Stimulated activated CD8-positive, alpha-beta memory T cell treated with anti-CD3 and anti-CD28 coated beads, Interleukin-7, amount 100 ng/mL, for 24 hours (primary cell): Measurements from ENCODE around the gene DBNDD1.
"Not testable (repeated sequence)": the region's sequence is repeated elsewhere in the genome, so short reads cannot be mapped to it uniquely, and the experiment has no call there.

Experiments used
- DNase-seq: peaks from one replicate; pipeline ENCODE4 v3.0.0-alpha.2; 2020; ENCODE audit warnings: low read depth

DBNDD1 gene

DNA sequence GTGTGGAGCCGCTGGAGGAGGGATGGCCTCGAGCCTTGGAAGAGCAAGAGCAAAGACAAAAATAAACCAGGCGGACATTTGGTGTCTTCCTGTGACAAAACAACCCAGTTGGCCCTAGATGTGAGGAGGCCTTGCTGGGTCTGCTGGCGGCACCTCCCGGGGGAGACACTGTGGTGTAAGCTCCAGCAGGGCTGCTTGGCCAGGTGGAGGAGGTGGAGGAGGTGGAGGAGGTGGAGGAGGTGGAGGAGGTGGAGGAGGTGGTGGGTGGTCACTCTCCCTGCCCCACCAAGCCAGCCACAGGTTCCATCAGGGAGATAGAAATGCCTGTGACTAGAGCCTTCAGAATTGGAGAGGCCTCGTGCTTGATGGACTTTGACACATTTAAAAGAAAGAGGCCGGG, 32.1 kb downstream of the DBNDD1 start:
- no peak for DNase-seq

- no peak for DNase-seq
These were observed 32.7 kb downstream of the DBNDD1 start for GRCh38 chr16:89986600-89986999.

GRCh38 chr16:89985219-89985618, 34.0 kb downstream of the DBNDD1 start:
- DNase-seq, result no peak

GRCh38 chr16:89984216-89984615, 35.0 kb downstream of the DBNDD1 start:
- DNase-seq, result no peak

- DNase-seq, result no peak
These were observed 35.7 kb downstream of the DBNDD1 start for GRCh38 chr16:89983536-89983935.

DNA sequence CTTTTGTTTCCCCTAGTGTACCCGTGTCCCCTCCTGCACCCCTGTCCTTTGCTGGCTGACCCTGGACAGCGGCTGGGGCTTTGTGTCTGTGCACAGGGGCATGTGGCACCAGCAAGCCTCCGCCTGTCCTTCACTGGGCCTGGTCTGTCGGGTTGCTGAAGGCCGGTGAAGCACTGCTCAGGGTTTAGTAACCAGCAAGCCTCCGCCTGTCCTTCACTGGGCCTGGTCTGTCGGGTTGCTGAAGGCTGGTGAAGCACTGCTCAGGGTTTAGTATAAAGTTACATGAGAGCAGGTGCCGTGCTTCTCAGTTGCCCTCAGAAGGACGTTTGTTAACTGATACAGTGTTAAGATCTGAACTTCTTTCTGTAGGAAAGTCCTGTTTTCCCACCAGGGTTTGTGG, 36.9 kb downstream of the DBNDD1 start:
- DNase-seq, result no peak

DNA sequence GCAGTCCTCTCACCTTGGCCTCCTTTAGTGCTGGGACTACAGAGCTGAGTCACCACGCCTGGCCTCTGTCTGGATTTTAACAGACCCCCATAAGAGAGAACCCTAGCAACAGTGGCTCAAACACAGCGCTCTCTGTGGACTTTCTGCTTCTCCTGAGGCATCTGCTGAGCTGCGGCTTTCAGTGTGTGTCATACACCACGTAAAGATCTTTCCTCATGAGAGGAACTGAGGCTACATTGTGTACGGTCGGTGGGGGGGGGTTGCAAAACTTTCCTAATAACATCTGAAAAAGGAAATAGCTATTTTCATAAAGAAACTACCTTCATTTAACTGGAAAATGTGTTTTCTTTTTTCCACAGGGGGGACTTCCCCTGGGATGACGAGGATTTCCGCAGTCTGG, 37.8 kb downstream of the DBNDD1 start:
- no peak for DNase-seq

DNA sequence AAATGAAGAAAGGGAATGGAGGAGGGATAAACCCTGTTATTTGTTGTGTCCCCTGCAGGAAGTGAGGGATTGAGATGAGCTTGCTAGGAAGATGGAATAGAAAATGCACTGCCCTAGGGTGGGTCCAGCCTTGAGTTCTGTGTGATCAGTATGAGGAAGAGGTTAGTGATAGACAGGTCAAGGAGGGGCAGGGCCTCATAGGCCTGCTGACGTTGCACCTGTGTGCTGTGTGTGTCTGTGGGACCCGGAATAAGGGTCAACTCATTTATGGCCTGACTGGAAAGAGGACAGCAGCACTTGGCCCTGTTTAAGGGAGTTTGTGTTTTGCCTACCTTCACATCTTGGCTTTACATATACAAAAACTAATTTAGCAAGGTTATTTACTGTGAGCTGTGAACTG, 44.4 kb downstream of the DBNDD1 start:
- DNase-seq, result no peak

GRCh38 chr16:89973654-89974335, 45.5 kb downstream of the DBNDD1 start:
- DNase-seq, result no peak

GRCh38 chr16:89973235-89973634, 46.0 kb downstream of the DBNDD1 start:
- no peak for DNase-seq

- peak; percentile 69 for DNase-seq
These were observed 46.7 kb downstream of the DBNDD1 start for GRCh38 chr16:89972244-89973234.

DNA sequence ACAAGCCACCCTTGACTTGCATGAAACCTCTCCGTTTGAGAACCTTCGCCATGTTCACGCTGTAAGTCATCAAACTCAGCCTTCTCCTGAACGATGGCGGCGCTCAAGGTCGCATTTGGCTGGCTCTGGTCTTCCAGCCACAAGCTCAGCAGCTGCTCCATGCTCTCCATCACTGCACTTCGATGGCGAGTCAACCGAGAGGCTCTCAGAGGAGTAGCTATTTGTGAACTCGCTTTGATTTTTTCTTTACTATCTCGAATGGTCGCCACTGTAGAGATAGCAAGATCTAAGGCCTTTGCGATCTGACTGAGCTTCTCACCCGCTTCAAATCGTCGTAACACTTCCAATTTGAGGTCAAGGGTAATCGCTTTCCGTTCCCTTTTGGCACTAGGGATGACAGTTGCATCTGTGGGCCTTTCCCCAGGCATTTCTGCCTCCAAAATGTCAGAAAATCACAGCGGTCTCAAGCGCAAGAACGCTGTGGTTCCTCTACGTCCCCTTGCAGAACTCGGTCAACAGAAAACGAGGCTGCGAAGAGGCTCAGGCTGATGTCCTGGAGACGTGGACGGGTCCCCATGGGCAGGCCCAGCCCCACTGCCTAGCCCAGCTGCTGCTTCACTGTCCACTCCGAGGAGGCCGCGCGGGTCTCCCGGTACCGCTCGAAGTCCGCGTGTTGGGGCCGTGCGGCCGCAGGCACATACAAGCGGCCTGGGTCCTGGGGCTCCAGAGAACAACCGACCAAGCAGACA, 47.6 kb downstream of the DBNDD1 start:
- DNase-seq, result no peak

- no peak for DNase-seq
These were observed 49.4 kb downstream of the DBNDD1 start for GRCh38 chr16:89969741-89970410.

- DNase-seq, result not testable (repeated sequence)
These were observed 51.2 kb downstream of the DBNDD1 start for GRCh38 chr16:89968074-89968473.

DNA sequence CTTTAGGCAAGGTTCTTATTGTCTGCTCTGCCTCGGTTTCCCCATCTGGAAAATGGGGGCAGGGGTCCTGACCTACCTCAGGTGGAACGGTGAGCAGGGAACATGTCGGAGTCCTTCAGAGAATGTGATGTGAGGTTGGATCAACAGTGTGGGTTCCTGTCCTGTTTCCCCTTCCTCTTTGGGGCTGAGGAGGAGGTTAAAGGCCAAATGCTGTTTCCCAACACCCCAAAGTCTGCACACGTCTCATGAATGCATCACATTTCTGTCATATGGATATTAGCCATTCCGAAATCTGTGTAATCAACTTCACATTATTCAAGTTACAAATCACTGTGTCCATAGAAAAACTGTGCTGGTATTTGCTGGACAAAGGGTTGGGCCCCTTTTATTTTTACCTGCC, 51.8 kb downstream of the DBNDD1 start:
- DNase-seq, result not testable (repeated sequence)

DNA sequence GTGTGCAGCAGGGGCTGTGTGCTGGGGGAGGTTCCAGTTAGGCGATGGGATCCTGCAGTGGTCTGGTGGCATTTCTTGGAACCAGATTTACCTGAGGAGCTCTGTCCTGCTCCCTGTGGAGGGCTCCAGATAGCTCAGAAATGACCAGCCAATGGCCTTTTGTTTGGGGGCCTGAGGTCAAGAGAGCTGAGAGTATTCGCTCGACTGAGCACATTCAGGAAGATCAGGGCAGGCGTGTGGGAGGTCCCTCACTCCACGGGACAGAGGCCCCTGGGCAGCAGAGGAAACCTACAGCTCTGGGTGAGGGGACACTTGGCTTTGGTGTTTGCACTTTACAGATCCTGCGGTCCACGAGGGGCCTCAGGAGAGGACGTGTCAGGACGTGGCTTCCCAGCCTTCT, 52.5 kb downstream of the DBNDD1 start:
- DNase-seq, result no peak

- no peak for DNase-seq
These were observed 53.6 kb downstream of the DBNDD1 start for GRCh38 chr16:89965447-89966225.

- DNase-seq, result no peak
These were observed 55.1 kb downstream of the DBNDD1 start for GRCh38 chr16:89964201-89964600.

DNA sequence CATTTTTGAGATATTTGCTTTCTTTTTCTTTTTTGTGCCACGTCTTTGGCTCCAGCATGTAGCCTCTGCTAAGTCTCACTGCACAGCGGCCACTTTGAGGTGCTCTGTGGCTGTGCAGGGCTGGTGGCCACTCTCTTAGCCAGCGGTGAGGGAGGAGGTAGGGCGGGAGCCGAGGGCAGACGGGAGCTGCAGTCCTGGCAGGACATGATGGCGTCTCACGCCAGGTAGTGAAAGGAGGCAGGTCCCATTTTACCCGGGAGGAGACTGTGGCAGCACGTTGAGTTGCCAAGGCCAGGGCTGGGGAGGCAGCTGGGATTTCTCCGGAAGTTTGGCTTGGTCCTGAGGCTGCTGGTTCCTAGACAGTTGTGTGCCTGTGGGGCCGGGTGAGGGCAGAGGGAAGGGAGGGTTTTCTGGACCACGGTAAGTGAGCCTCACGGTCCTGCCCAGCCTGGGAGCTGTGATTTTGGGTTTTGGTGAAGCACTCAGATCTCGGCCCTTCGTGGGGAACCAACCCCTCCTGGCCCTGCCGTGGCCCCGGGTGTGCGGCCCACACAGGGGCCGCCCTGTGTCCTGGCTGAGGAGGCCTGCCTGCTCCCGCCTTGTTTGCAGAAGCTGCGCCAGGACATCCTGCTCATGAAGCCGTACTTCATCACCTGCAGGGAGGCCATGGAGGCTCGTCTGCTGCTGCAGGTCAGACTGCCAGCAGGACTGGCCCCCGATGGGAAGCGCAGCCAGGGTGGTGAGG, 56.3 kb downstream of the DBNDD1 start:
- no peak for DNase-seq

GRCh38 chr16:89961920-89962319, 57.3 kb downstream of the DBNDD1 start:
- DNase-seq, result no peak
